ENCODE measurements around the gene FOXK2.

DNA sequence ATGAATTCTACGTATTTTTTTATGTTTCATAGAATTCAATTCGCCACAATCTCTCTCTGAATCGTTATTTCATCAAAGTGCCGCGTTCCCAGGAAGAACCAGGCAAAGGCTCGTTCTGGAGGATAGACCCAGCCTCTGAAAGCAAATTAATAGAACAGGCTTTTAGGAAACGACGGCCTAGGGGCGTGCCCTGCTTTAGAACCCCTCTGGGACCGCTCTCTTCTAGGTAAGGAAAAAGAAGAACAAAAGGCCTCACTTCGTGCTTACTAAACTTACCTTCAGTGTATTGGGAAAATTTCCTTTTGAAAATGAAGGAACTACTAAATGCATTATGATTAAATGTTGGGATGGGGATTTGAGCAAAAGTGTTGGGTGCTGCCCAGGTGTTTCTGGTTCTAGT is 63.2 kb downstream of the FOXK2 start:
- TF ChIP-seq, protein P1, sequence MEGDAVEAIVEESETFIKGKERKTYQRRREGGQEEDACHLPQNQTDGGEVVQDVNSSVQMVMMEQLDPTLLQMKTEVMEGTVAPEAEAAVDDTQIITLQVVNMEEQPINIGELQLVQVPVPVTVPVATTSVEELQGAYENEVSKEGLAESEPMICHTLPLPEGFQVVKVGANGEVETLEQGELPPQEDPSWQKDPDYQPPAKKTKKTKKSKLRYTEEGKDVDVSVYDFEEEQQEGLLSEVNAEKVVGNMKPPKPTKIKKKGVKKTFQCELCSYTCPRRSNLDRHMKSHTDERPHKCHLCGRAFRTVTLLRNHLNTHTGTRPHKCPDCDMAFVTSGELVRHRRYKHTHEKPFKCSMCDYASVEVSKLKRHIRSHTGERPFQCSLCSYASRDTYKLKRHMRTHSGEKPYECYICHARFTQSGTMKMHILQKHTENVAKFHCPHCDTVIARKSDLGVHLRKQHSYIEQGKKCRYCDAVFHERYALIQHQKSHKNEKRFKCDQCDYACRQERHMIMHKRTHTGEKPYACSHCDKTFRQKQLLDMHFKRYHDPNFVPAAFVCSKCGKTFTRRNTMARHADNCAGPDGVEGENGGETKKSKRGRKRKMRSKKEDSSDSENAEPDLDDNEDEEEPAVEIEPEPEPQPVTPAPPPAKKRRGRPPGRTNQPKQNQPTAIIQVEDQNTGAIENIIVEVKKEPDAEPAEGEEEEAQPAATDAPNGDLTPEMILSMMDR (IDR thresholded peaks at IDR 0.05), result no peak
- no peak for TF ChIP-seq POLR2A (IDR thresholded peaks at IDR 0.05)

All from breast epithelium (tissue), 3 donors.